HL-60 (cell line): ENCODE measurements around the gene TMEM179.

ENCODE experiments used
- DNase-seq, 2 experiments: peaks; one replicate each; pipeline ENCODE4 v3.0.0-alpha.2; 2010 to 2020; ENCODE audit warnings: low read depth in 1 of 2, low spot score in 1 of 2
- H3K27ac ChIP-seq: fragments of 250-450 bp; sonication (Bioruptor Pico); replicated peaks from 2 replicates; pipeline ENCODE4 v1.5.1; 2020; ENCODE audit warnings: mild to moderate bottlenecking, moderate library complexity
- H3K27me3 ChIP-seq: fragments of 250-450 bp; sonication (Bioruptor Pico); 2 replicates; pipeline ENCODE4 v1.5.1; 2021; ENCODE audit warnings: mild to moderate bottlenecking, moderate library complexity; ENCODE audit not compliant: insufficient read depth, poor library complexity, severe bottlenecking
- H3K4me3 ChIP-seq: replicated peaks from 2 replicates; pipeline ENCODE4 v1.5.1; 2011; ENCODE audit warnings: mild to moderate bottlenecking, control low read depth, low read length; ENCODE audit not compliant: insufficient read depth
- CTCF ChIP-seq: IDR thresholded peaks from one replicate; pipeline ENCODE4 v1.5.1; 2011; ENCODE audit warnings: low read length, control low read depth, inconsistent platforms; ENCODE audit not compliant: insufficient read depth
- GABPA ChIP-seq: IDR thresholded peaks from 2 replicates; pipeline ENCODE4 v1.6.1; 2012; ENCODE audit warnings: low read depth
- POLR2AphosphoS5 ChIP-seq: IDR thresholded peaks from 2 replicates; pipeline ENCODE4 v1.6.1; 2012; ENCODE audit warnings: low read depth
- REST ChIP-seq: IDR thresholded peaks from 2 replicates; pipeline ENCODE4 v1.6.1; 2012; ENCODE audit warnings: low read depth; ENCODE audit not compliant: insufficient replicate concordance
- SPI1 ChIP-seq: IDR thresholded peaks from 2 replicates; pipeline ENCODE4 v1.6.1; 2012; ENCODE audit warnings: low read depth, mild to moderate bottlenecking, borderline replicate concordance

The TMEM179 gene

GRCh38 chr14:104589338-104590195, 15.0 kb downstream of the TMEM179 start:
- peaks cover 4% of the 10 kb centered on the region for H3K27me3 ChIP-seq

GRCh38 chr14:104588066-104588857, 16.3 kb downstream of the TMEM179 start:
- H3K4me3 ChIP-seq: no peak overlapping the region
- TF ChIP-seq SPI1 (no peak), POLR2AphosphoS5 (no peak), REST (no peak), CTCF (no peak), GABPA (no peak)
- peaks cover 4% of the 10 kb centered on the region for H3K27me3 ChIP-seq
- no peak for DNase-seq
- no peak overlapping the region for H3K27ac ChIP-seq

More at GRCh38 chr14:104589338-104590195, 15.0 kb downstream of the TMEM179 start:
- Histone ChIP-seq H3K4me3 (no peak overlapping the region), H3K27ac (no peak overlapping the region)
- DNase-seq: no peak
- no peak for TF ChIP-seq POLR2AphosphoS5
- TF ChIP-seq SPI1: no peak

GRCh38 chr14:104587641-104588040, 16.9 kb downstream of the TMEM179 start:
- Histone ChIP-seq H3K27me3 (peaks cover 4% of the 10 kb centered on the region), H3K4me3 (no peak overlapping the region), H3K27ac (no peak overlapping the region)
- DNase-seq: no peak
- TF ChIP-seq SPI1 (no peak), GABPA (no peak), REST (no peak), CTCF (no peak), POLR2AphosphoS5 (no peak)

- DNase-seq: no peak
These were observed 17.5 kb downstream of the TMEM179 start for GRCh38 chr14:104586832-104587620.

More at GRCh38 chr14:104586832-104587620, 17.5 kb downstream of the TMEM179 start:
- H3K27me3 ChIP-seq: peaks cover 4% of the 10 kb centered on the region
- TF ChIP-seq SPI1: no peak
- no peak for TF ChIP-seq REST
- no peak for TF ChIP-seq CTCF
- no peak for TF ChIP-seq GABPA
- no peak for TF ChIP-seq POLR2AphosphoS5
- H3K27ac ChIP-seq: no peak overlapping the region
- no peak overlapping the region for H3K4me3 ChIP-seq
